Stromal cell of bone marrow (primary cell): Measurements from ENCODE around the gene CIZ1.

ENCODE experiments used
- DNase-seq: peaks from one replicate; pipeline ENCODE4 v3.0.0-alpha.2; 2012; ENCODE audit warnings: low read depth

CIZ1 gene

GRCh38 chr9:128213746-128214497, 22.6 kb upstream of the CIZ1 start:
- no peak for DNase-seq

- DNase-seq = no peak
Measured at GRCh38 chr9:128211981-128212281, 20.6 kb upstream of the CIZ1 start.

GRCh38 chr9:128211186-128211980, 20.0 kb upstream of the CIZ1 start:
- DNase-seq = no peak

- no peak for DNase-seq
Measured at GRCh38 chr9:128208946-128209669, 17.7 kb upstream of the CIZ1 start.

- DNase-seq = no peak
Measured at GRCh38 chr9:128208386-128208785, 17.0 kb upstream of the CIZ1 start.

- DNase-seq = no peak
Measured at GRCh38 chr9:128206916-128207910, 15.8 kb upstream of the CIZ1 start.

- no peak for DNase-seq
Measured at GRCh38 chr9:128206484-128206883, 15.1 kb upstream of the CIZ1 start.

GRCh38 chr9:128205296-128205944, 14.0 kb upstream of the CIZ1 start:
- no peak for DNase-seq

- no peak for DNase-seq
Measured at GRCh38 chr9:128204858-128205257, 13.5 kb upstream of the CIZ1 start.

GRCh38 chr9:128203707-128204551, 12.6 kb upstream of the CIZ1 start:
- DNase-seq = no peak

GRCh38 chr9:128203024-128203706, 11.8 kb upstream of the CIZ1 start, which contains the start of gene DNM1:
Gene DNM1 (plus strand): TSS chr9:128203379. CDS start chr9:128203471, 92 bp downstream.
- no peak for DNase-seq

- no peak for DNase-seq
Measured at GRCh38 chr9:128202648-128203023, 11.3 kb upstream of the CIZ1 start.

GRCh38 chr9:128201441-128202369, 10.3 kb upstream of the CIZ1 start:
- no peak for DNase-seq

- DNase-seq = no peak
Measured at GRCh38 chr9:128193469-128194096, 2.2 kb upstream of the CIZ1 start.

GRCh38 chr9:128192601-128193371, 1.4 kb upstream of the CIZ1 start:
- peak; percentile 72 for DNase-seq

GRCh38 chr9:128190516-128191405, 611 bp downstream of the CIZ1 start:
- no peak for DNase-seq
